NB4 (cell line): ENCODE data around the gene IAH1.
A peak's percentile ranks its signal among the peaks of the same experiment; 100 is the strongest.

Experiments used
- DNase-seq: peaks from one replicate; pipeline ENCODE4 v3.0.0; 2010; ENCODE audit warnings: low read depth
- H3K4me3 ChIP-seq: one replicate; pipeline ENCODE4 v1.5.1; 2011; ENCODE audit warnings: mild to moderate bottlenecking, low read depth, low read length, moderate library complexity
- CTCF ChIP-seq: IDR thresholded peaks from one replicate; pipeline ENCODE4 v1.5.1; 2012; ENCODE audit warnings: low read depth, low read length
- MAX ChIP-seq: IDR thresholded peaks from 2 replicates; pipeline ENCODE4 v1.6.1; 2011; ENCODE audit warnings: low read depth, low read length
- MYC ChIP-seq: IDR thresholded peaks from 2 replicates; pipeline ENCODE4 v1.6.1; 2011; ENCODE audit warnings: low read depth, low read length
- POLR2A ChIP-seq: IDR thresholded peaks from 2 replicates; pipeline ENCODE4 v1.6.1; 2011; ENCODE audit warnings: mild to moderate bottlenecking; ENCODE audit not compliant: insufficient read length; ENCODE audit errors: extremely low read depth

Gene IAH1

GRCh38 chr2:9533663-9534062 is 59.3 kb downstream of the IAH1 start:
- no peak overlapping the region for H3K4me3 ChIP-seq
- no peak for TF ChIP-seq POLR2A
- no peak for DNase-seq

GRCh38 chr2:9535177-9535576 is 60.8 kb downstream of the IAH1 start:
- no peak overlapping the region for H3K4me3 ChIP-seq
- peak; percentile 34 for DNase-seq
- TF ChIP-seq MAX, result no peak
- TF ChIP-seq MYC, result no peak
- no peak for TF ChIP-seq POLR2A
- no peak for TF ChIP-seq CTCF

GRCh38 chr2:9536504-9536903 is 62.2 kb downstream of the IAH1 start:
- no peak overlapping the region for H3K4me3 ChIP-seq
- TF ChIP-seq MYC (no peak), MAX (no peak), POLR2A (no peak), CTCF (no peak)
- DNase-seq, result no peak

- H3K4me3 ChIP-seq, result no peak overlapping the region
Observed at GRCh38 chr2:9538000-9538507, 63.7 kb downstream of the IAH1 start.

More at GRCh38 chr2:9538000-9538507, 63.7 kb downstream of the IAH1 start:
- peak; percentile 84 for DNase-seq
- TF ChIP-seq MYC (no peak), POLR2A (no peak), MAX (no peak), CTCF (no peak)
